Ovary (tissue), 3 donors: ENCODE results near the gene CPPED1.

Experiments used
- POLR2A ChIP-seq: fragments of 450-650 bp; IDR thresholded peaks from one replicate; pipeline ENCODE4 v1.6.1; 2017; ENCODE audit warnings: antibody characterized with exemption, mild to moderate bottlenecking, moderate library complexity
- TF ChIP-seq, protein P1 (sequence below), 3 donors: fragments of 450-650 bp in 2 of 3; fragments of 200-600 bp in 1 of 3; IDR thresholded peaks; one replicate each; pipeline versions ENCODE4 v1.5.1 to v1.8.0; 2016 to 2022; ENCODE audit warnings: antibody characterized with exemption in 3 of 3, mild to moderate bottlenecking in 1 of 3
- donor health status: DM: no; HTN: no; CAD: no.

DNA sequence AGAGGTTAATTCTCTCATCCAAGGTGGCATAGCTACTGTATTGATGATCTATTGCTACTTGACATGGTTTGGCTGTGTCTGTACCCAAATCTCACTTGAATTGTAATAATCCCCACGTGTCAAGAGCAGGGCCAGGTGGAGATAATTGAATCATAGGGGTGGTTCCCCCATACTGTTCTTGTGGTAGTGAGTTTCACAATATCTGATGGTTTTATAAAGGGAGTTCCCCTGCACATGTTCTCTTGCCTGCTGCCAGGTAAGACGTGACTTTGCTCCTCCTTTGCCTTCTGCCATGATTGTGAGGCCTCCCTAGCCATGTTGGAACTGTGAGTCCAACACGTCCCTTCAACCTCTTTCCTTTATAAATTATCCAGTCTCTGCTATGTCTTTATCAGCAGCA lies 22.9 kb upstream of the CPPED1 start:
- TF ChIP-seq, protein P1, sequence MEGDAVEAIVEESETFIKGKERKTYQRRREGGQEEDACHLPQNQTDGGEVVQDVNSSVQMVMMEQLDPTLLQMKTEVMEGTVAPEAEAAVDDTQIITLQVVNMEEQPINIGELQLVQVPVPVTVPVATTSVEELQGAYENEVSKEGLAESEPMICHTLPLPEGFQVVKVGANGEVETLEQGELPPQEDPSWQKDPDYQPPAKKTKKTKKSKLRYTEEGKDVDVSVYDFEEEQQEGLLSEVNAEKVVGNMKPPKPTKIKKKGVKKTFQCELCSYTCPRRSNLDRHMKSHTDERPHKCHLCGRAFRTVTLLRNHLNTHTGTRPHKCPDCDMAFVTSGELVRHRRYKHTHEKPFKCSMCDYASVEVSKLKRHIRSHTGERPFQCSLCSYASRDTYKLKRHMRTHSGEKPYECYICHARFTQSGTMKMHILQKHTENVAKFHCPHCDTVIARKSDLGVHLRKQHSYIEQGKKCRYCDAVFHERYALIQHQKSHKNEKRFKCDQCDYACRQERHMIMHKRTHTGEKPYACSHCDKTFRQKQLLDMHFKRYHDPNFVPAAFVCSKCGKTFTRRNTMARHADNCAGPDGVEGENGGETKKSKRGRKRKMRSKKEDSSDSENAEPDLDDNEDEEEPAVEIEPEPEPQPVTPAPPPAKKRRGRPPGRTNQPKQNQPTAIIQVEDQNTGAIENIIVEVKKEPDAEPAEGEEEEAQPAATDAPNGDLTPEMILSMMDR (IDR thresholded peaks at IDR 0.05) = no peak
- no peak for TF ChIP-seq POLR2A
